NCI-H524 treated with DMSO at 0.1 percent for 48 hours (cell line): ENCODE data around the gene TCF3.
A peak's percentile ranks its signal among the peaks of the same experiment; 100 is the strongest.

ENCODE experiments used
- DNase-seq: peaks from one replicate; lab custom pipeline; 2025; lab: John Stamatoyannopoulos, UW

TCF3 gene

DNA sequence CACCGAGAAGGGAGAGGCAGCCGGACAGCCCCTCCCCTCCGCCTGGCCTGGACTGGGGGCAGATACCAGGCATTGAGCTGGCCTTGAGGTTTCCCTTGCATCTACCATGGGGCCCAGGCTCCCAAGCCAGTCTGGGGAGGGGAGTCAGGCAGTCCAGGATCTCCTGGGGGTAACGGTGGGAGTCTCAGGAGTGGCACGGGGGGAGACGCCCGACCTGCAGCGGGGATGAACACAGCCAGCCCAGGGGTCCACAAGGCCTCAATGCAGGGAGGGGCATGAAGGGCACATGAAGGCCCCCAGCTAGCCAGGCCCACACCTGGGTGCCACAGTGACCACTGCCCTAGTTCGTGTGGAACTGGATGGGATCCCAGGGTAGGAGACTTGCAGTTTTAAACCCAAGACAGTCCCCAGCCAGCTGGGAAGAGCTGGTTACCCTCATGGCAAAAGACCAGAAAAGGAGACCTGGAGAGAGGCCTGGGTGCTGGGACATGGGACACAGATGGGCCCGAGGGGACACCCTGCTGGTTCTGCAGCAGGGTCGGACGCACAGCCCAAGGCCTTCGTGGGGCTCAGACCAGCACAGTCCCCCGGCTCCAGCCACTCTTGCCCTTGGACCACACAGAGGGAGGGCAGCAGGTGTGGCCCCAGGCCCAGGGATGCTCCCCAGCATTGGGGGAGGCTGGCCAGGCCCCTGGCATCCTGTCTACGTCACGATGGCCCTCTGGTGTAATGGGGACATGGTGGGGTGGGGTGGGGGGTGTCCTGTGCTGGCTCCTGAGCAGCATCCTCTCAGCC is 42.5 kb downstream of the TCF3 start:
- no peak for DNase-seq

DNA sequence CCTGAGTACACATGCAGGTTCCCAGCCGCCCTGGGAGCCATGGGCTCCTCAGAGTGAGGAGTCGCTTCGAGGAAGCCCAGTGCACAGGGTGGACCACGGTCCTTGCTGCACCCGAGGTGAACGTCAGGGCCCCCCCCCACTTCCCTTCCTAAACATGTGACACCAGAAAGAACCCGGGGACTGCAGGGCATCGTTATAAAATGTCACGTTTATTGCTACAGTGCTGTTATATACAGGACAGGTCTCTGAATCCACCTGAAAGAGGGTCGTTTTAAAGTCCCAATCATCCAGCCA is 43.4 kb downstream of the TCF3 start:
- DNase-seq, result no peak

DNA sequence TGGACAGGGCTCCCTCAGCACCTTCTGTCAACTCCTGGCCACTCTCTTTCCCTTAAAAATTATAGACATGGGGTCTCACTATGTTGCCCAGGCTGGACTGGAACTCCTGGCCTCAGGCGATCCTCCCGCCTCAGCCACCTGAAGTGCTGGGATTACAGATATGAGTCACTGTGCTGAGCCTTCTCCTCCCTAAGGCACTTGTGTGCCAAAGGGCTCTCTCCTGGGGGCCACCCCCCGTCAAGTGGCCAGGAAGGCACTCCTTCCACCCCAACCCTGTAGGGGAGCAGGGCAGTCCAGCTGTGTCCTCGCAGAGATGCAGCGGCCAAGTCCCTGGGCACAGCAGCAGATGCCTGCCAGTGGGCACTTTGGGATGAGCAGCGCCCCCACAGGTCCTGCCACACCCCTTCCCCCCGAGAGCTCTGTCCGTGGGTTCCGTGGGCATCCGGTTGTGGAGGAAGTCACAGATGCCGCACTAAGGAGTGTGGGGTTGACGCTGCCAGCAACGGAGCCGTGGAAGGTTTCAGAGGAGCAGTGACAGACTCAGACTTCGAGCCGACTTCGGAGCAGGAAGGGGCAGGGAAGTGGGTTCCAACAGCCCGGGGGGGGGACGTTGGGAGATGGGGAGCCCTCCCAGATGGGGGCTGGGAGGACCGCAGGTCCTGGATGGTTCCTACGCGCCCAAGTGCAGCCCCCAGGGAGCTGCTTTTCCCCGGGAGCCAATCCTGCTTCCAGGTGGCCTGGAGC is 43.9 kb downstream of the TCF3 start:
- no peak for DNase-seq

DNA sequence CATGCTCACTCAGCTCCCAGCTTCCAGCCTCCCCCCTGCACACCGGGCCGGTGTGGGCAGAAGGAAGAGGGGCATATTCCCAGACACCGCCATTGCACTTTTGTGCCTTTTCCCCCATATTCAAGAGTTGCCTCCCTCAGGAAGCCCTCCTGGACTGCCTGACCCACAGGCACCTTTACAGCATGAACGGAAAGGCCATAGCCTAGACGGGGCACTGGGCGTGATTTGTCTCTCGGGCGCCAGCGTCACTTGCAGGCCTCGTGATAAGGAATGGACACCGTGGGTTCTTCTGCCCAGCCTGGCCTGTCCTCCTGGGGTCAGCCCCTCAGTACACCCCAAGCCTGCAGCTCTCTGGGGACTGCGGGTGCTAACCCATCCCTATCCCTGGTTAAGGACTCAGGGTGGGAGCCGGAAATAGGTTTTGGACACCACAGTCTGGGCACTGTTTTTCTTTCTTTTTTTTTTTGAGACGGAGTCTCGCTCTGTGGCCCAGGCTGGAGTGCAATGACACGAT is 46.2 kb downstream of the TCF3 start:
- no peak for DNase-seq

DNA sequence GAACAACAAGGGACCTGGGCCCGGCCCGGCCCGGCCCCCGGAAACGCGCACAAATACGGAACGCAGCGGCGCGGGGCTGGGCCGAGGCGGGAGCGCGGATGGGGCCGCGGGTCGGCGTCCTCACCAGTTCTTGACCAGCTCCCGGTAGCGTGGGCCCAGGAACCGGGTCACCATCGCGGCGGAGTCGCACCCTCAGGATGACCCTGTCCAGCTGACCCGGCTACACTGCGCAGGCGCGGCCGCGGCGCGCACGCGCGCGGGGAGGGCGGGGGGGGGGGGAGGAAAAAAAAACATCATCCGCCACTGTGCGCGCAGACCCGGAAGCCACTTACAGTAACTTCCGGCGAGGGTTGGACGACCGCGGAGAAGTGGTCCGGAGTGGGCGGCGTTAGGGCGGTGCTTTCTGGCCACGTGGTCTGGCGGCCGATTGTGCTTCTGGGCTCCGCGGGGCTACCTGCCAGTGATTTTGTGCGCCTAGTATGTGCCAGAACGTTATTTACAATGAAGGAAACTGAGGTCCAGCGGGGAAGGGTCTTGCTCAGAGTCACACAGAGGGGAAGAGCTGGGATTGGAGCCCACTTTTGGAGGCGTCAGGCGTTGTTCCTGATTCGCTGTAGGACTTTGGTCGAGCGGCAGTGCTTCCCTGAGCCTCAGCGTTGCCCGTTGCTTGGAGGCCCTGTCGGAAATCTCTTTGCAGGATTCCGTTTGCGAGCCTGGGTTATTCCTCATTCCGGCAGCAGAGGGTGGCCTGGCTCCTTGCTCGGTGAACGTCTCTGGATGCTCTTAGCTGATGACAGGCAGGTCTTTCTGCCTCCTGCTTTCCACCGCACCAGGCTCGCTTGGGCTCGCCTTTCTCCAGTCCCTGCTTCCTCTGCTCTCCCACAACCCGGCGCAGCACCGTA is 46.9 kb downstream of the TCF3 start, which contains the start of gene UQCR11:
Gene UQCR11, minus strand, starts transcription at position 227 of the 902 bp plus-strand sequence. Its CDS starts 53 bp downstream, at position 174.
- peak; percentile 91 for DNase-seq

DNA sequence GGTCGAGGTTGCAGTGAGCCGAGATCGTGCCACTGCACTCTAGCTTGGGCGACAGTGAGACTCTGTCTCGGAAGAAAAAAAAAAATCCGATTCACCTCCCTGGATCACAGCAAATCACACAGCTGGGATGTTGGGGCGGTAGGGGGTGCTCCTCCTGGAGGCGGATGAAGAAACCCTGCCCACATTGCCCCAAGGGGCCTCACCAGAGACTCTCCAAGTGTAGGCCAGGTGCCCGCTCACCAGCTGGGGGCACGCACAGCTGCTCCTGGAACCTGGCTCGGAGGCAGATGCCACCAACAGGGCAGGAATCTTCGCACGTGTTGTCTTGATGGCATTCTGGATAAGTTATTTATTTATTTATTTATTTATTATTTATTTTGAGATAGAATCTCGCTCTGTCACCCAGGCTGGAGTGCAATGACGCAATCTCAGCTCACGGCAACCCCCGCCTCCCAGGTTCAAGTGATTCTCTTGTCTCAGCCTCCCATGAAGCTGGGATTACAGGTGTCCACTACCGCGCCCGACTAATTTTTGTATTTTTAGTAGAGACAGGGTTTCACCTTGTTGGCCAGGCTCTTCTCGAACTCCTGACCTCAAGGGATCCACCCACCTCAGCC is 50.2 kb downstream of the TCF3 start:
- DNase-seq, result no peak

DNA sequence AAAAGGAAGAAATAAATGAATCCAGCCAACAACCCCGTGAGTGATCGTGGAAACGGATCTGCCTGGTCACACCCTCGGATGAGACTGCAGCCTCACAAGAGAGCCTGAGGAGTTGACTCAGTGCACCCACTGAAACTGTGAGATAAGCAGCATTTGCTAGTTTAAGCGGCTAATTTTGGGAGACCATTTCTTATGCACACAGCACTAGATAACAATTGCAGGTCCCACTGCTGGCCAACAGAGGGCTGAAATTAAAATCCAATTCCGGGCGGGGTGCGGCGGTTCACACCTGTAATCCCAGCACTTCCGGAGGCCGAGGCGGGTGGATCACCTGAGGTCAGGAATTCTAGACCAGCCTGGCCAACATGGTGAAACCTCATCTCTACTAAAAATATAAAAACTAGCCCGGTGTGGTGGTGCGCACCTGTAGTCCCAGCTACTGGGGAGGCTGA is 50.8 kb downstream of the TCF3 start:
- DNase-seq, result no peak

DNA sequence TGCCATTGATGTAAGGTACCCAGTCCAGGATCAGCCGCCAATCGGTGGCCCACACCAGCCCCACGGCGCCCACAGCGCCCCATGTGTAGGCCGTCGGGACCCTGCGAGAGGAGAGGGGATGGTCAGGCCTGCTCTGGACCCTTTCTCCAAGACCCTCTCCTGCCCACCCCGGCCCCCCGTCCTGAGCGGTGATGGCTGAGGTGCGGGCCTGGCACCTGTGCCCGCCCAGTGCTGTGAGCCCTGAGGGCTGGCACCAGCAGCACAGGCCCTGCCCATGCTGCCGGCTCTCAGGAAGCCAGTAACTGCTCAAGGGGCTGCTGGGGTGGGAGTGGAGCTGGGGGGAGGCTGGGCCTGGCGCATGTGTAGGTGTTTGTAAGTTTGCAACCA is 53.0 kb downstream of the TCF3 start:
- no peak for DNase-seq

DNA sequence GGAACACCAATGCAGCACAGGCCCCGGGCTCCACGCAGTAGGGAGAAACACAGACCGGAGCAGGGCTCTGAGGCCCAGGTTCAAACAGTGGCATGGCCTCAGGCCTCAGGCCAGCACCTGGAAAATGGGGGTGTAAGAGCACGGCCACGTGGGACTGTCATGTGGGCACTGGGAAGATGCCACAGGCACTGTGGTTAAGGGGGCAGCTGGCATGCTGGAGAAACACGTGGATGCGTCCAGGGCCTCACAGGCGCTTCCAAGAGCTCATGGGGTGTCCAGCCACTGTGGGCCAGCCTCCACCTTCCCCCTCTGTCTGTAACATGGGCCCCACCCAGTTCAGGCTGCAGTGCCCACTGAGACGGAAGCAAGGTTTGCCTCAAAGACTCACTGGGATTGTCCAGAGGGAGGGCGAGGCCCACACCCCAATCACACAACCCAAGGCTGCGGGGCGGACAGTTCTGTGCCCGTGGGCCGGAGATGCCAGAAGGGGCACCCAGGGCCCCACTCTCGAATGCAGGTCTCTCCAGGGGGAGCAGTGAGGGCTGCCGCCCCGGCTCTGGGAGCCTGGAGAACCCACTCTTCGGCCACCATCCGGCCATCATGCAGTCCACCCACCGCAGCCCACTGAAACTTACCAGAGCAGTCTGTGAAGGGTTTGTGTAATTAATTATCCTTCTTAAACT is 53.5 kb downstream of the TCF3 start:
- DNase-seq, result no peak

DNA sequence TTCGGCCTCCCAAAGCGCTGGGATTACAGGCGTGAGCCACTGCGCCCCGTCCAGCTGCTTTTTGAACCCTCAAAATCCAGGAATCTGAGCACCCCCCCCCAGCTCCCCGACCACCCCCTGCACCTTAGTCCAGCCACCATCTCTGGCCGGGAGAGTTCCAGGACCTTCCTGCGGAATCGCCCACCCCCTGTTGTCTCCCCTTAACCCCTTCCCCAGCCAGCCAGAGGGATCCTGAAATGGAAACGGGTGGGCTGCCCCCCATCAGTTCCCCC is 59.0 kb downstream of the TCF3 start:
- DNase-seq, result no peak

DNA sequence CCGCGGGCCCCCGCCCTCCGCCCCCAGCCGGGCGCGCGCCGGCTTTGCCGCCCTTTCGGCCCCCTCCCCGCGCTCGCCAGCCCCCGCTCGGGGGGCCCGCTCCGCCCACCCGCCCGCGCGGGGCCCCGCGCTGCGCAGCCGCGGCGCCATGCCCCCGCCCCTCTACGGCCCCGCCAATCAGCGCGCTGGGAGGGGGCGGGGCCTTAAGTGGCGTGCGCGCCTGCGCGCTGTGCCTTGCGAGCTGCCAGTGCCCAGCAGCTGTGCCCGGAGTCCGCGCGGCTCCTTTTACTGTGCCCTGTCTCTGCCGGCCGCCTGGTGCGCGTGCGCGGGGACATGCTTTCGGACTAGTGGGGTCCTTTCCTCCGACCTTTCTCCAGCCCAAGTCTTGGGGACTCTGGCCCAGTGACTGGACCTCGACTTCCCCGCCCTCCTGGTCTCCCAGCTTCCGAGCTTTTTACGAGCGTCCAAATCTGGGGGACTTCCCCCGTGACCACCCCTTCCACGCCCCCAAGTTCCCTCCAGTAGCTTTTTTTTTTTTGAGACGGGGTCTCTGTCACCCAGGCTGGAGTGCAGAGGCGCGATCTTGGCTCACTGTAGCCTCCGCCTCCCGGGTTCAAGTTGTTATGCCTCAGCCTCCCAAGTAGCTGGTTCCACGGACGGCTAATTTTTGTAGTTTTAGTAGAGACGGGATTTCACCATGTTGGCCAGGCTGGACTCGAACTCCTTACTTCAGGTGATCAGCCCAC is 59.5 kb downstream of the TCF3 start, which contains the start of gene MBD3:
Gene MBD3, minus strand, starts transcription at position 111 of the 746 bp plus-strand sequence. CDS start 234 bp downstream, outside the sequence.
- peak; percentile 68 for DNase-seq

DNA sequence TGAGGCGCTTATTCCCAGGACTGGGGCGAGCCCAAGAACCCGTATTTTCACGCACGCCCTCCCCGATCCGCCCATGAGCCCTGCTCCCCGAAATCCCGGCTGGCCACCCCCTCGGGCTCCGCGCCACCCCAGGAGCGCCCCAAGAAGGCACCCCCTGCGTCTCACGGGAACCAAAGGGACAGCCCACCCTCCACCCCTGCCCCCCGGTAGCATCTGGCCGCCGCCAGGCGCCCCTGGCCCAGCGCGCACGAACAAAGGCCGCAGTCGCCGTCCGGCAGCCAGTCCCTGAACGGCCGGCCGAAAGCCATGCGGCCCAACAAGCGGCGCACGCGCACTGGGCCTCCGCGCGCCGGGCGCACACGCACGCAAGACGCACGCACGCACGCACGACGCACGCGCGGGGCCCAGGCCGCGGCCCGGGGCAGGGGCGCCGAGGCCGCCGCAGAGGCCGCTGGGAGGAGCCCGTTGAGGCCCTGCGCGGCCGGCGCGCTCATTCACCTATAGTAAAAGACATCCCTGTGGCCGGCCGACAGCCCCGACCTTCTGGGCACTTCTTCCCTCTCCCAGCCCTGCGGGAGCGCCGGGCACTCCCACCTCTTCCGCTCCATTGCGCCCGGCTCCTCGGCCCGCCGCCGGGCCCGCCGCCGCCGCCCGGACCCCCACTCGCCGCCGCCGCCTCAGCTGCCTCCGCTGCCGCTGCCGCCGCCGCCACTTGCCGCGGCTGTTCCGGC is 60.2 kb downstream of the TCF3 start:
- DNase-seq, result peak; percentile 11

DNA sequence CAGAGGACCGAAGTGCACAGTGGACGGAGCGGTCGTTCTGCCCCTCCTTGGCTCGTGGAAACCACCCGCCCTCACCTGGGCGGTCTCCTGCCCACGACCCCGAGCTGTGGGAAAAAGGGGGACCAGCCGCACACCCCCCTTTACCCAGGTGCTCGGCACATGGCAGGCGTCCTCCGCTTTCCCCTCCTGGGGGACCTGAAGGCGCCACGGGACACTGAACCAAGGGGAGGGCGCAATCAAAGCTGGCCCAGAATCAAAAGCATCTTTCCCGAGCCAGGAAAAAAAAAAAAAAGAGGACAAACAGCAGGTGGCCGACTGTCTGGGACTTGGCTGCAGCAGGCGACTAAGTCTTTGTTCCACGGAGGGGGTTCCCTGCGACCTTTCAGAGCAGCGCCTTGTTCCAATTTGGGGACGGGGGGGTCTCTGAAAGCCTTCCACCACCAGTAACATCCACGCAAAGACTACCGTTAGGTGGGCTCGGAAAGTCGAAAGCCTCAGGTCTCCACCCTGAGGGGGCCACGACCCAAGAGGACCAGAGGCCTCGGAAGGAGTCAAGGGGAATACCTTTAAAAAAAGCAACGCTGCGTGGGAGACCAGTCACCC is 60.9 kb downstream of the TCF3 start:
- no peak for DNase-seq

DNA sequence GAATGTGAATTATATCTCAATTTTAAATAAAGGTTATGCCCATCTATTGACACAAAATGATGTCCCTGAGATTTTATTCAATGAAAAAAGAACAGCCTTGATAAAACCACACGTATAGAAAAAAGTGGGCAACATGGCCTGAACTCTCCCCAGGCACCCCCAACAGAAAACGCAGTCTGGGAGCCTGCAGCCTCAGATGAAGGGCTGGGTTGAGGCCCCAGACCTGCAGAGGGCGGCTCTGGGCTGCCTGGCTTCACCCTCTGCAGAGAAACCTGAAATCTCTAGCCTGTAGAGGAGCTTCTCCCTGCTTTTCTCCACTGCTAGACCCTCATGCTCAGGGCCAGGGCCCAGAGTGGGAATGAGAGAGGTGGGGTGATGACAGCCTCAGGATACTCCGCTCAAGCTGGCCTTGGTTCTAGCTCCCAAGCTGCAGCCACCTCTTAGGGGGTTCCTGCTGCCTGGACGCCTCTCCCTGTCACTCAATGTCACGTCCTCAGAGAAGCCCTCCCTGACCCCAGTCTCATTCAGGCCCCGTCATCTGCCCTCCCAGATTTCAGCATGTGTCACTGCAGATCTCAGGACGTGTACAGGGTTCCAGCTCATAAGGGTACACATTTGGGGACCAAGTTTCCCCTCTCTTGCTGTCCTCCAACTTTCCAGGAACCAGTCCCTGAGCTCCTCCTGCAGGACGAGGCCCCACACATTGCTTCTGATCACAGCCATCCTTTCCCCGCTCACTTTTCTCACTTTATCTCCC is 61.6 kb downstream of the TCF3 start:
- no peak for DNase-seq

DNA sequence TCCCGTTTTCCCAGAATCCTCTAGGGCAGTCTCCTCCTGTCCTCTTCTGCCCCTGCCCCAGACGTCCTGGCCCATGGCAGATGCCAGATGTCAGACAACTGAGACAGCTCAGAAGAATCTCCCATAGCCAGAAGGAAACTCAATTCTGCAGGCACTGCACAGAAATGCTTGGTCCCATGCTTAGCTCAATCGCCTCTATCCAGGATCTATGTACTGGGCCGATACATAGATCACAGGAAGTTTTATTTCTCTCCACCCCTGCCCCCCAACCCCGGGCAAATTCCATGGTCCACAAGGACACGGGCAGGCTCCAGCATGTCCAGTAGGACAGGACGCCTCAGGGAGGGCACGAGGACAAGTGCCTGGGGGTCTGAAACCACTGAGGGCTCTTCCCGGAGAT is 64.5 kb downstream of the TCF3 start:
- DNase-seq, result no peak

DNA sequence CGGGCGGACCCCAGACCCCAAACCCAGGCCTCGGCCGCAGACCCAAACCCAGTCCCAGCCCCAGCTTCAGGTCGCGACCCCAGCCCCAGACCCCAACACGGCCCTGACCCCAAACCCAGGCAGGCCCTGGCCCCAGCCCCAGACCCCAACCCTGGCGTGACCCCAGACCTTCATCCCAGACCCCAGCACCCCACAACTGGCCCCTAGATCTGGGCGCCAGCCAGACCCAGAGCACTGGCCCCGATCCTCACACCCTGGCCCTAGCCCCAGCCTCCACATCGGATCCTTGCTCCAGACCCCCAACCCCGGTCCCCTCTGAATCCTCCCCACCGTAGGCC is 67.2 kb downstream of the TCF3 start:
- no peak for DNase-seq

DNA sequence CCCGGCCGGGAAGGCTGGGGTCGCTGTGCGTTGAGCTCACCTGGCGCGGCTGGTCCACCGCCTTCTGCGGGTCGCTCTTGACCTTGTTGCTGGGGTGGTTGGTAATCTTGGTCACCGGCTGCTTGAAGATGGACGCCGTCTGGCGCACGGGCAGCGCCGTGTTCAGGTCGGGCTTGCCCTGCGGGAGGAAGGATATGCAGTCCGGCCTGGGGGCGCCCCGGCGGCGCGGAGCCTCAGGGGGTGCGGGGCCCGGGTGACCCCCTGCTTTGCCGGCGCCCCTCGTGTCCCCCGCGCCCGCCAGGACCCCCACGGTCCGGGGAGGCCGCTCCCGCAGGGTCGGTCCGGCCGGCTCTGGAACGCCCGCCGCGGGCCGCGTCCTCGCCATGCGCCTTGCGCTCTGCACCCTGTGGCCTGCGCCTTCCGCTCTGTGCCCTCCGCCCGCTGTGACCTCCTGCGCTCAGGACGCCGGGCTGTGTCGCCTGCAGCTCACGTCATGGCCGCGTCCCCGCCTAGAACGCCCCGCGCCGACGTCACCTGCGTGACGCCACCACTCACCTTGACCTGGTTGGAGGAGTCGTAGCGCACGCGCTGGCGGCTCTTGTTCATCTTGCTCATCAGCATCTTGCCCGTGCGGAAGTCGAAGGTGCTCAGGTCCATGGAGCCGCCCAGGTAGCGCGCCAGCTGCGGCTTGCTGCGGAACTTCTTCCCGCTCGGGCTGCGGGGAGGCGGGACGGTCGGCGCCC is 67.7 kb downstream of the TCF3 start:
- no peak for DNase-seq

DNA sequence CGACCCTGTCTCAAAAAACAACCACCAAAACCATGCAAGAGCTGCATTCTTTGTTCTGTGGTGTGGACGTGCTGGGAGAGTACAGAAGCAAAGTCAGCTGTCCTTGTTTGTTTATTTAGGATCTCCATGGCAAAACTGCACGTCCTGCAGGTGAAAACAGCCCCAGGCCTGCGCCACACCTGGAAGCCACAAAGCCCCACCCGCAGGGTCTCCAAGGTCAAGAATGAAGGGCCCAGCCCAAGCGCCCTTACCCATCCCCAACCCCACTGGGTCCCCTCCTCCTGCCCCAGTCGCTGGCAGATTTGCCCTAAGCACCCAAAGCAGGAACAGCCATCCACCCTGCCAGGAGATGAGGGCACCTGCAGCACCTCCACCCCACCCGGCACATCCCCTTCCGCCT is 70.2 kb downstream of the TCF3 start:
- DNase-seq, result no peak
